Measurements from ENCODE around the gene DLX6.

The DLX6 gene

DNA sequence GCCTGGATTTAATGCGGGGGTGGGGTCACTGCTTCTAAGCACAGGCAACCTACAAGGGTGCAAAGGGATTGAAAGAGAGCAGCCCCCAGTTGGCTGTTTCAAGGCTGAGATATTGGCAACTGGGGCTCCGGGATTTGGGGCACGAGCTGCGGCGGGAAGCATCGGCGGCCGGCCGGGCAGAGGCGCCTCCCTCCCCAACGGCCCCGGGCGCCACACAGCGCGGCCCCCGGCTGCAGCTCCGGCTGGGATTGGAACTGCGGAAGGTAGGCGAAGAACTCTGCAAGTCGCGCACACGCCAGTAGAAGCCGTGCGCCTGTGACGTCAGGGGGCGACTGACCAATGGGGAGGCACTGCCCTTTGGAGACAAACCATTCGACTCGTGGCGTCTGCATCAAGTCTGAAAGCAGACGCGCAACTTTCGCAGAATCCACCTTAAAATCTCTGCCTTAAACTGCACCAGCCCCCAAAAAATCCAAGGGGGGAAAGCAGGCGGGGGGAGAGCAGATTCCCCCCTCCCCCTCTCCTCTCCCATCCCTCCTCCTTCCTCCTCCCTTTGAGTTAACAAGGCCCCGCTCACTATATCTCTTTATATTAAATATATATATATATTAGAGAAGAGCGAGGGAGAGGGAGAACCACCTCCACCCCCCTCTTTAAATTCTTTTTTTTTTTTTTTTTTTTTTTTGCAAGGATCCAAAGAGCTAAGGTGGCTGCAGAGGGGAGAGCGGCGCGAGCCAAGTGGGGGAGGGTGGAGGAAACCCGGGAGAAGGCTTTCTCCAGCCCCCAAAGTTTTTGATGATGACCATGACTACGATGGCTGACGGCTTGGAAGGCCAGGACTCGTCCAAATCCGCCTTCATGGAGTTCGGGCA is at the start of gene DLX6:
TSS of gene DLX6 (plus strand) at position 371 of the 872 bp plus-strand sequence. CDS start at position 796, 425 bp downstream.
- DNase-seq, result peak; percentile 81 to 93

DNA sequence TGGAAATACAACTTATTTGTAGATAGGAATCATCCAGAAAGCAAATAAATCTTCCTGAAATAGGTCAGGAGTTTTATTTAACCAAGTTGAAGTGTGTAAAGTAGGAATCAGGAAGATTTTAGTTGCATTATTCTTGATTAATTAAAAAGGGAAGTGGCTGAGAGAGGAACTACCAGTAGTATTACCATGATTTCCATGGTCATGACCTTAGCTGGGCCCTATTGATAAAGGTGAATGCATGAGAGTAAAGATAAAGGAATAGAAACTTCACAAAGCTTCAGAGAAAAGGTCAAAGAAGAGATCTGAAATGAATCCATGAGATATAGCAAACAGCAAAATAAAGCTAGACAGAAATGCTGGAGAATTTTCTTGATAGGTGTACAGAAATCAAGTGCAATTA is 46.2 kb upstream of the DLX6 start:
- DNase-seq, result no peak

DNA sequence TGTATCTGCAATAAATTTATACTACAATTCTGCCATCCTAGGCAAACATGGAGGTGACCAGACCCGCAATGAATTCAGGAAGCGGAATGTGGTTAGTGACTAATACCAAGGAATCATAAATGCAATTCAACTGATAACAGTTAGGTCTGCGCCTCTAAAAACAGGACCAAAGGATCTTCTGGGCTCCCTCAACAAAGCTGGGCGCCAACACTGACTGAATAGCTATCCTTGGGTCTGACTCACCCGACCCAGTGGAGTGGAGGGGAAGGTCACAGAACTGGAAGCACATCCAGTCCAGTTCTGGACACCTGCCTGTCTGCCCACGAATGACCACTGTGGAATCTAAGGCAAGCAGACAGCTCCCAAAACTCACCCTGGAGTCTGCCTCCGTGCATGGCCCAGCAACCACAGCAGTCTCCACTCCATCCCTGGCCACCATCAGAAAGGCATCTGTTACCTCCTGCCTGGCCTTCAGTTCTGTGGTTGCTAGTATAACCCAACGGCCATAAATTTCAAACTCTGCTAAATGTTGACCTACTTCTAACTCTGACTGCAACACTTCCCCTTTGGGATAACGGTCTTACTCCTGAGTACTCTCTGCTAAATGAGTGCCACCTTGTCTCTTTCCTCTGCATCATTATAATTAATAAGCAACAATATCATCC is 43.0 kb upstream of the DLX6 start:
- no peak for DNase-seq

DNA sequence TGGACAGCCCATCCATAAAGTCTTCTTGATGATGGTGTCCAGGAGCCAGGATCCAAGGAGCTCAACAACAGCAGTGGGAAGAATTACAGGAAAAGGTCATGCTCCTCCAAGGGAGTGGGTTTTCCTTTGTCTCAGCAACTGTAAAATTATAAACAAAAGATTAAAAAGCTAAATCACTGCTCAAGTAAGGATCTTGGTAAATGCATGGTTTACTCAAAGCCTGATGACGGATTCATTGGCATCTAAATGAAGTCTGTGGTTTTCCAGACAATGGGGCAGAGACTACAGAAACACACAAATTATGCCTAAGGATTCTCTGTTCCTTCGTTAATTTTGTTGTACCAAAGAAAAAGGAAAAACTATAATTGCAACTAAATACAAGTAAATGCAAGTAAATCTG is 36.4 kb upstream of the DLX6 start:
- no peak for DNase-seq

DNA sequence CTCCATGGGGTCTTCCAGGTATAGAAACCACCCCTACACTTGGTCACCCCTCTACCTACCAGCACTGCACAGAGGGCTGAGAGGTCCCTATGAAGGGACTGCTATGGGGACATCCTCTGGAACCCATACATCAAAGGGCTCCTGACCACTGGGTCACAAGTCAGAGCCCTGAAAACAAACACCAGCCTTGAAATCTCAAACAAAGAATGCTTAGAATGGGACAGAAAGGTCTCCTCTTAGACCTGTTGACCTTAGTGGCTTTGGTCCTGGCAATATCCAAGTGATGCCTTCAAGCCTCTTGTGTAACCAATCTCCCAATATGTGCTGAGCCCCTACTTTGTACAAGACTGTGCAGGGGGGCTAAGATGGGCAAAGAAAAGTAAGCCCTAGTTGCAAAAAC is 34.6 kb upstream of the DLX6 start:
- no peak for DNase-seq

DNA sequence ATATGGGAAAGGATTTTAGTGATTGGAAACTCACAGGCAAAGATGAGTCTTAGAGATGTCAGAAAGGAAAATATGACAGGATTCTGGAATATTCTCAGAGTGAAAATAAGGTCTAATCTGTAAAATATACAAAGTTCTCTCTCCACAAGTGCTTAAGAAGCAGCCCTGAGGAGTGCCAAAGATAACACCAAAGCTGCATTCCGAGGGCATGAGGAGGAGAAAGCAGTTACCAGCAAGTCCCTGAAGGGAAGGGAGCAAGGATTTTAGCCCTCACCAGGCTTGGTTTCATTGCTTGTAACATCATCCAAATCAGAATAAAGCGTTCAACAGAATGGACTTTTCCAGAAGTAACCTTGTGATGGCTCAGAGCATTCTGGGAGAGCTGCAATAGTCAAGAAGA is 31.4 kb upstream of the DLX6 start:
- no peak for DNase-seq

DNA sequence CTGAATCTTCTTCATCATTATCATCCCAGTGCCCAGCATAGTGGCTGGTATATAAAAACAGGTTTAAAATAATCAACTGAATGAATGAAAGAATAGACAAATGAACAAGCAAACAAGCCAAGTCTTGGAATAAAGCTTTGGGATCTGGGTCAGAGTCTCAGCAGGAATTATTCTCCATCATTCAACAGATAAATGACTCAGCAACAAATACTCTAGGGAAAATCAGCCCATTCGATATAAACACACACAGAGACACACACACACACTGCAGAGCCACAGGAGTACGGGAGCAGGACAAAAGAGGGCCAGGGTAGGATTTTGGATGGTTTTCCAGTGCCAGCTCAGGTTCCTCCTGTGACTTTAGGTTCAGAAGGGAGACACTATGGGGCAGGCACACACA is 29.2 kb upstream of the DLX6 start:
- no peak for DNase-seq

DNA sequence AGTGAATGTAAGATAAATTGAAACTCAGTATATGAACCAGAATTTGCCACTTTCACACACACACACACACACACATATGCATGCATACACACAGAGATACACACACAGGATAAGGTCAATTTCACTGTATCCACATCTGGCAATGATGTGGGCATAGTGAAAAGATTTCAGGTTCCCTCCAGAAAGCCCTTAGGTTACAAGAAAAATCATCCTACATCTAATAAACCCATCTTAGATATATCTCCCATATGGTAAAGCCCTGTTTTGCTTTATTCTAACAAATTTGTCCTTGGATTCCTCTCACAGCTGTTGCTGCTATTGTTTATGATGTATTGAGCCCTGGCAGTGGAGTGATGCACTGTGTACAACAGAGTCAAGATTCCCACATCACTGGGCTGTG is 27.9 kb upstream of the DLX6 start:
- no peak for DNase-seq

DNA sequence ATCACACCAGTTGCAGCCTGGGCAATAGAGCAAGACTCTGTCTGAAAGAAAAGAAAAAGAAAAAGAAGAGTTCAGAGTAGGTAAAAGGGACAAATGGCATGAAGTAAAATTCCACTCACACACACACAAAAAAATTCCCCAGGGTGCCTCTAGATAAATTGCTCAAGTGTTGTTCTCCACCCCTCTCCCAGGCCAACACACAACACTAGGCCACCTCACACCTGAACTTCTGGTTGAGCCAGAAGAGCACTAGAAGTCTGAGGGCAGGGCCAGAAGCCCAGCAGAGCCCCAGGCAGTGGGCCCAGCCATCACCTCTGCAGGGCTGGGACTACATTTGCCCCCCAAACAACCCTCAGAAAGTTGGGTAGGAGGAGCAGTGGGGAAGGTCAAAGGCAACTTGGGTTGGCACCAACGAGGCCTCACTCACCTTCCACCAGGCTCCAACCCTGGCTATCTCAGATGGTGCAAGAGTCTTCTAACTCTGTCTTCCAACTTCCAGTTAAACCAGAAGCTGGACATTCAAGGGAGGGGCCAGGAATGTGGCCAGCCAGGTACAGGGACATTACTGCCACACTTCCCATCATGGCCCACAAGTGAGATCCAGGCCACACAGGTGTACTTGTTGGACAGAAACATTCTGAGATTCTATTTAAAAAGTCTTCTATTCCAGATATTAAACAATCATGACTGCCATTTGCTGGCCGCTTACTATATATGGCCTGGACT is 25.6 kb upstream of the DLX6 start:
- no peak for DNase-seq

DNA sequence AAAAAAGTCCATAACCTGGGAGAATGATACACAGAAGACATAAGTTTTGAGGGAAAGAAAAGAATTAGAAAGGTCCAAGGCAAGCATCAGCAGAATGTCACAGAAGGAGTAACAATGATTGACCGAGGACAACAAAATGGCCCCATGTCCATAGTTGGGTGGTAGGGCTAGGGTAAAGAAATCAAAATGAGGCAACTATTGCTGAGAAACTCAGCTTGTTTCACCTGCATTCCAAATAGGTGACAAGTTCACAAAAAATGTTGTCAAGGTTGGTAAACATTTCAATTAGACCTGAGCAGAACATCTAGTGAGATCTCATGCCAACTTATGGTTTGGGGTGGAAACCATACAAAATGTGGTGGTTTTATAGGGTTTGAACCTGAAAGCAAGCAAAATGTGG is 22.8 kb upstream of the DLX6 start:
- DNase-seq, result no peak

DNA sequence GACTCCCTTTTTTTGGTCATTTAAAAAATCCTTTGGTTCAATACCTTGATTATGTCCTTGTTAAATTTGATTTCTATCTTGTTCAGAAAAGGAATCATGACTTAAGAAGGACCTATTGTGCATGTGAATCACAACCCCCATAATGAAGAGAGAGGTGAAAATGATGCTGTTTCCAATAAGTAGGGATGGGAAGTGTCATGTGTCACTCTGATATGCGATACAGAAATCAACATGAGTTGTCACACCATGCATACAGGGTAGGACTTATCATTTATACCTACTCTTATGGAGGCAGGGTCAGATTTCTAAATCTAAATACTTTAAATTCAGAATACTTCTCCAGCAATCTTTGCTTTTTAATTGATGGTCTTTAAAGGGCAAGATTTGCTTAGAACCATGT is 19.4 kb upstream of the DLX6 start:
- DNase-seq, result no peak

DNA sequence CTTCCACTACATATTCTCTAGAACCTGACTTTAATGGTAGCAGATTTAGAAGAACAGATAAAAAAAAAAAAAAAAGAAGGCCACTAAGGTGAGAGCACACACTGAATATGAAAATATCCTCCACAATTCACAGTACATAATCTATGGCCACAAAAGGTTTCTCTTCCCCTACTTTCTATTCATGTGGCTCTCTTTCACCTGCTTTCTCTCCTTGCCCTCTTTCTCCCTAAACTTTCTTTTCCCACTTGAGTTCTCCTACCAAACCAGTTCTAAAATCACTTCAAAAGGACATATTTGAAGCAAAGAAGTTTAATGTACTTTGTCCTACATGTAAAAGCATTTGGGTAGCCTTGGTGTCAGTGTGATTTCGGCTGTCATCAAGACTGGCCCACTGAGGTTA is 18.5 kb upstream of the DLX6 start:
- DNase-seq, result no peak

DNA sequence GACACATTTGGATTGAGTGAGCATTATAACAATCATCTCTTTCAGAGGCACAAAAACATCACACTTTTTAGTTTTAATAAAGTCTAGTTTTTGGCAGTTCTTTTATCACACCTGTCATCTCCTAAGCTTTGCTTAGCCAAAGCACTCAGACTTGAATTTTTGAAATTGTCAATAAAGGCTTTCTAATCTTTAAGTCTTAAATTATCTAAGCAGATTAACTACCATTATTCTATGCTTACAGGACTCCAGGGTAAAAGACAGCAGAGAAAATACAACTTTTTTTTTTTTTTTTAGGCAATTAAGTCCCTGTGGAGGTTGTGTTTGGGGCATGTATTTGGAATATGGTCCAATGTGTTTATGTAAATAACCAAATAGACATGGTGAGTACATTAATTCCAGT is 17.6 kb upstream of the DLX6 start:
- DNase-seq, result no peak

DNA sequence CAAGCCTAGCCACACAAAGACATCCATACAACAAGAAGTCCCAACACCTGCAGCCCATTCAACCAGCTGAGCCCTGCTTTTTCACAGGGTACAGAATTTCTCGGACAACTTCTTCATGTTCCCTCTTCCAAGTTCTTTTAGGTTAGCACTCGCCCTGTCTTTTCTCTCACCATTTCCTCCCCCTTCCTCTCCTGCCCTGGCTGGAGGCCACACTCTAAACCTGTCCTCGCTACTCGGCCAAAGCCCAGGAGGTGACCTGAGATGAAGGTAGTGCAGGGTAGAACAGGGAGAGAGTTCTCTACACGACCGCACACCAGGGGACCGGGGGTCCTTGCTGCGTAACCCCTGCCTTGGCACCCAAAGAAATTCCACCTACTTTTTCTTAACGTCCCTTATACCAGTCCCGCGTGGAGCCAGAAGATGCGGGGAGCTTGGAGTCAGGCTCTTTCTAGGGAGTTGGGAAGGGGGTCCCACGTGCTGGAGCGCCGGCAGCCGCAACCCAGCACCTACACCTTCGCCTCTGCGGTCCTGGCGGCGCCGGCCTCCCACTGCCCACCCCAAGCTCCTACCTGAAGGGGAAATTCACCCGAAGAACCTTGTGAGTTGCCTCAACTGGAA is 16.0 kb upstream of the DLX6 start:
- DNase-seq, result no peak

DNA sequence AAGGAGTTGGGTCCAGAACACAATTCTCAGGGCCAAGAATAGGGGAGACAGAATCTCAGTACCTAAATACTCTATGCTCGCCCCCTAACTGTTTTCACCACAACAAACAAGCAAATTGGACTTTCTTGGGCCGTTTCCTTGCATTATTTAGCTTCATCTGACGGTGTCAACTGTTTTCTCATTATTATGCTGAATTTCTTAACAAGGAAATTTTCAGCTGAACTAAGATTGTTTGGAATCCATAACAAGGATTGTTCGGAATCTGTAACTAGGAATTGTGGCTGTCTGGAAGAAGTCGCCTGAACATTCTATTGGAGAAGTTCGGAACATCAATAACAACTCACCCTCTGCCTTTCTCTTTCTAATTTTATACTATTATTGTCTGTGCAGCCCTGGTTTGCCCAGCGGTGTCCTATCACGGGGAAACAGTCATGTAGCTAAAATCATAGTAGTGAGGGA is 15.5 kb upstream of the DLX6 start:
- no peak for DNase-seq

DNA sequence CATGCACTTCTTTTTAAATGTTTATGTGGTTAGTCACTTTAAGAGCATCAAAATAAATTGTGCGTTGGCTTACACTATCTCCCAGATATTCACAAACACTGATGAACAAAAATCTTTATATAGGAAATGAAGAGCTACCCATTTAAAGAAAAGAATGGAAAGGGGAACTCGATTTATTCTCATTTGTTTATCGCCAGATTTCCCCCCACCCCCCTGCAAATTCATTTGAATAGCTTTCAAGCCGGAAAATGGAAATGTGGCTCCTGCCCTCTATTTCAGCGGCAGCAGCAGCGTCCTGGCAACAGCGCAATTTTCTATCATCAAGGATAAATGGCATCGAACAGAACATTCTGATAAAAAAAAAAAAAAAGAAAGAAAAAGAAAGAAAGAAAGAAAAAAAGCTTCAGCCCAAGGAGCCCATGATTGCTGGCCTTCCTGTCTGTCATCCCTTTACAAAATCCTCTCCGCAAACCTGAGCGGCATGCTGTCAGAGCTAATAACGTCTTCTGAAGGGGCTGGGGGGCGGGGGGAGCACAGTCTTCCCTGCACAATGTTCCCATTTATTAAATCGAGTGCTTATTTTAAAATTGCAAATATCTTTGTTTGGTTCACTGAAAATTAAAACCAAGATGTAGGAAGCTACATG is 13.7 kb upstream of the DLX6 start:
- peak in 1 of 2 experiments; percentile 61 for DNase-seq

DNA sequence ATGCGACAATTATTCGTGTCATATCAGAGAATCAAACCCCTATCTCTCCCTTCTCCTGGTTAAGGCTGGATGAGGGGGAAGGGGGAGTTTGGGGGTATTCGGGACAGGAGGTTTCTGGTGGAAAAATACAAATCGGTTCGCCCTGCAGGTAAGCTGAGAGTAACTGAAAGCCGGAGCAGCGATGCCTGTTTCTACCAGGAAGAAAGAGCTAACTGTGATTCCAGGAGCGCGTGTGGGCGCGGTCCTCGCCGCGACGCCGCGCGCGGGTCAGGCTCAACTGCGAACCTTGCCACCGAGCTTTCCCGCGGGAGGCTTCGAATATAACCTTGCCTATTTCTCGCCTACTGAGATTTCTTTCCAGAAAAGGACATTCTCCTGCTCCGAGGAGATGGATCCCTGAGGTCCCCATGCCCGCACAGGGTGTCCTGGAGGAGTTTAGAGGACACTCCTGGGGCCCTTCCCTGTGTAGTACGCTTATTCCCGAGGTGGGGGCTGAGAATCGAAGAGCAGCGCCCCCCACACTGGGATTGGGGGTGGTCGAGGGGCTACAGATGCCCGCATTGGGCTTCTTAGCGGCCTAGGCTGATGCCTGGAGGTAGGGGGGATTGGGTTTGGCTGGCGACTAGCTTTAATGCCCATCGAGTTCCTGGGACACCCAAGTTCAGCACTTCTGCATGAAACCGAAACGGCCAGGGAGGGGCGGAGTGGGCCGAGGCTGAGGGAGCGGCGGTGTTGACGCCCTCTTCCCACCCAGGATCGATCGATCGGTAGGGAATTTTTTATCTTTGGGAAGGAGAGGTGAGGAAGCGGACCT is 13.0 kb upstream of the DLX6 start:
- DNase-seq, result no peak

DNA sequence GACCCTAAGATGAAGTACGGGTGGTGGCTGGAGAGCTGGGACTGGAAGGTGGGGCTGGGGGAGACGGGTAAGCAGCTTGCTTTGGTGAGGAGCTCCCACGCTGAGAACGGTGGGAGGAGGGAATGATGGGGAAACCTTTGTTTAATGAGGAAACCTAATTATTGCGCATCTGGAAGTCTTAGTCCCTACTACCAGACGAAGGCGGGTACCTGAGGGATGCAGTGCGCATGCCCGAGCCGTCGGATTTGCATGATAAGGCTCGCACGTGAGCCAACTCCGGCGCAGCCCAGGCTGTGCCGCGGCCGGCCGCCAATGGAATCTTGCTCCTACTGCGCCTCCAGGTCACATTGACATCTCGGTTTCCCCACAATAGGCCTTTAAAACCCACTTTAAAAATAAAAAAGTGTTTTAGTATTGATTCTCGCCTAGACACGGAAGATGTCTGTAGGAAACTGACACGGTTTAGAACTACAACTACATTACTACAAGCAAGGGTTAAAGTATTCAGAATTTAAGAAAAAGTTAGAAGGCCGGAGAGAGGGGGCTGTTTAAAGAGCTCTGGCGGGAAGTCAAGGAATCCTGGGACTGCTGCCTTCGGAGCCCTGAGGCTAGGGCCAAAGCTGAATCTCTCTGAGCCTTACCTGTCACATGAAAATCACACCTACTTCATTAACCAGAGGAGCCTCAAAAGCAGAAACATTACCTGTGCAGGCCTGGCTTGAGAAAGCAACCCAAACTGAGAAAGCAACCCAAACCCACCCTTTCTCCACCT is 12.1 kb upstream of the DLX6 start:
- no peak for DNase-seq

DNA sequence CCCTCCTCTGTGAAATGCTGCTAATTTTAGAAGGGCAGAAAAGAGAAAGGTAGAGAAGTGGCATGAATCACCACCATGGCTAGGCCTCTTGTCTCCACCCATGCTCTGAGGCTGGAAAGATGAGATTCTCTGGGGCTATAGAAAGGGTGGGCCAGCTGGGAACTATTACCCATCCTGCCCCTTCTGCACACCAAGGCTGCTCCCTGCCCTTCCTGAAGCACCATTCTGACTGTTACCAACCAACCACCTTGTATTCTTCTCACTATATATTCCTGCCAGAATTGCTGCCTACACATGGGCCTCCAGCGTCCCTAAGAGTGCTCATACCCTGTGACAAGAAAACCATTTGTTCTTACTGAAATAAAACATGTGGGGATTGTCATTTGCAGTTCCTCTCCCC is 11.4 kb upstream of the DLX6 start:
- DNase-seq, result no peak

DNA sequence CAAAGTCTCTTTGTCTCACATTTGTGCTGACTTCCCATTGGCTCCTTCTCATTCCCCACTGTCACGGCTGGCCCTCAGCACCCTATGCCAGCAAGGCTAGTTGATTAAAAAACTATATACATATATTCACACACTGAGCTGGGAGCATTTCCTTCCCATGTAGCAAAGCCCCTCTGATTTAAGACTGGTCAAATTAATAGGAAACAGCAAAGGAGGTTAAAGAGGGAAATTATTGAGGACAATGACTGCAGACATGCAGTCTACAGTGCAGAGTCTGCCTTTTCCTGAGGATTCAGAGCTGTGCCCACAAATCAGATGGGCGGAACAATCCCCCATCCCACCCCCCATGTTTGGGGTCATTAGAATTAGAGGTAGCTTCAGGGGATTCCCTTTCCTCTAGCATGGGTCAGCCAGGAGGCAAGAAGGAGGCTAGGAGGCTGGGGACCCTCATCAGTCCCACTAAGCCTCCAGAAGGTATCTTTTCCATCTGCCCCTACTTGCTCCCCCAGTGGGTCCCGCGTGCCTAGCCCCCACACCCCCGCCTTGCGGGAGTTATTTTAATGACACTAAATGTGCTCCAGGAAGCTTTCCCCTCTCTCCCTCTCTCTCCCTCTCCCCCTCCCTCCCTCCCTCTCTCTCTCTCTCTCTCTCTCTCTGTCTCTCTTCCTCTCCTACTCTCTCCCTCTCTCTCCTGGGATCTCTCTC is 9.8 kb upstream of the DLX6 start:
- no peak for DNase-seq

Data from NCI-H526 (cell line).